ENCODE data around the gene GATAD2A. TPM values are rescaled to one million over a fixed set of nuclear protein-coding genes. Genes with fewer than 3 reads are reported as not detected.

GATAD2A gene
- polyA plus RNA-seq, 2 donors: 13.9 to 21.0 TPM

DNA sequence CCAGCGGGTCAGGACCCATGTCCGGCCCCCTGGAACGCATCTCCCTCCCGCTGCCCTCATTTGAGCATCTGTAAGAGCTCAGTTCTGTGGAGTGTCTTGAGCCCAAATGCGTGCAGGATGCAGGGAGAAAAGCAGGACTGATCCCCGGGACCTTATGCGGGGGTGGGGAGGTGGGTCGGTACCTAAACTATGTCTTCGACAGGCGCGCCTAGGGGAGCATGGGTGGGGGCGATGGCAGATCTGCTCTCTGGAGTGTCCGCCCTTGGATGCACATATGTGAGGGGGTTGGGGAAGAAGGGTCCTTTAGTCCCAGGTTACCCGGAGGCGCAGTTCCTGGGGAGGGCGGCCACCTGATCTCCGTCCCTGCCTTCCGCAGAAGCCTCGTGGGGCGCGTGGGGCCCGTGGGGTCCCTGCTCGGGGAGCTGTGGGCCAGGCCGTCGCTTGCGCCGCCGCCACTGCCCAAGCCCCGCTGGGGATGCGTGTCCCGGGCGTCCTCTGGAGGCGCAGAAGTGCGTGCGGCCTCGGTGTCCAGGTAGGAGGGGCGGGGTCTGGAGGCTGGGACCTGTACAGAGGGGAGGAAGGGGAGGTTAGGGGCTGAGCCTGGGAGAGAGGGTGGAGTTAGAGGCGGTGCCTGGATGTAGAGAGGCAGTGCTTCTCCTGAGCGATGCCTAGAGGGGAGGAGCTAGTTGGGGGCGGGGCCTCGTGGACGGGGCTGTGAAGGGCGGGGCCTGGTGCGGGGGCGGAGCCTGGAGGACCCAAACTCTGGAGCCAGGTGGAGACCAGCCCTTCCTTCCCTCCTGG lies 135.4 kb downstream of the GATAD2A start:
- Histone ChIP-seq H3K9me3 (ENCODE audit: control insufficient read depth in 2 of 2, insufficient read depth in 1 of 2, low read depth in 1 of 2, low read length in 1 of 2) (peaks cover 0 to 13% of the 10 kb centered on the region in 2 donors), H3K4me1 (ENCODE audit: control insufficient read depth in 2 of 2, insufficient read depth in 2 of 2, low read length in 1 of 2) (peaks cover 2 to 24% of the 10 kb centered on the region in 2 donors), H3K27me3 (ENCODE audit: control insufficient read depth in 1 of 2, insufficient read depth in 2 of 2, low read length in 2 of 2) (peaks cover 0 to 12% of the 10 kb centered on the region in 2 donors), H3K4me3 (ENCODE audit: low read depth in 1 of 2, low read length in 2 of 2) (no peak overlapping the region), H3K36me3 (ENCODE audit: control insufficient read depth in 2 of 2, insufficient read depth in 2 of 2, low read length in 1 of 2) (no peaks in the 10 kb centered on the region), H3K27ac (ENCODE audit: low read depth in 2 of 2, low read length in 1 of 2) (no peak overlapping the region)
- 4 to 6% methylated on average over 43 to 45 of the region's 45 CpGs for WGBS, 2 donors

DNA sequence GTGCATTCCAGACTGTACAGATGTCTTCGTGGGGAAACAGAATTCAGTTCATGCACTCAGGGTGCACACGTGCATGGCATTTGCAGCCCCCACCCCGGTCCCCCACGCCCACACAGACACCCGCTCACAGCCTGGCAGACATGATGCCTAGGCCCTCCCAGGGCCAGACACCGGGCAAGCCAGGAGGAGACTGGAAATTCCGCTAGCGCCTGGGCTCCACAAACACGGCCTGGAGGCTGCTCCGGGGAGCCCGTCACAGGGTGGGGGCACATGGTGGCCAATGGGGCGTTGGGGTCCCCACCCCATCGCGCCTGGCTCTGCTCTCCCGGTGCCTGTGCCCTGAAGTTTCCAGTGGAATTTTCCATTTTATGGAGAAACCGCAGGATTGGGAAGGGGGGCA lies 136.1 kb downstream of the GATAD2A start:
- Histone ChIP-seq H3K27me3 (ENCODE audit: control insufficient read depth in 1 of 2, insufficient read depth in 2 of 2, low read length in 2 of 2) (peaks cover 0 to 12% of the 10 kb centered on the region in 2 donors), H3K4me3 (ENCODE audit: low read depth in 1 of 2, low read length in 2 of 2) (no peak overlapping the region), H3K4me1 (ENCODE audit: control insufficient read depth in 2 of 2, insufficient read depth in 2 of 2, low read length in 1 of 2) (peaks cover 2 to 24% of the 10 kb centered on the region in 2 donors), H3K9me3 (ENCODE audit: control insufficient read depth in 2 of 2, insufficient read depth in 1 of 2, low read depth in 1 of 2, low read length in 1 of 2) (peaks cover 0 to 13% of the 10 kb centered on the region in 2 donors), H3K27ac (ENCODE audit: low read depth in 2 of 2, low read length in 1 of 2) (no peak overlapping the region), H3K36me3 (ENCODE audit: control insufficient read depth in 2 of 2, insufficient read depth in 2 of 2, low read length in 1 of 2) (no peaks in the 10 kb centered on the region)
- 64 to 81% methylated on average over 16 of the region's 16 CpGs for WGBS, 2 donors

DNA sequence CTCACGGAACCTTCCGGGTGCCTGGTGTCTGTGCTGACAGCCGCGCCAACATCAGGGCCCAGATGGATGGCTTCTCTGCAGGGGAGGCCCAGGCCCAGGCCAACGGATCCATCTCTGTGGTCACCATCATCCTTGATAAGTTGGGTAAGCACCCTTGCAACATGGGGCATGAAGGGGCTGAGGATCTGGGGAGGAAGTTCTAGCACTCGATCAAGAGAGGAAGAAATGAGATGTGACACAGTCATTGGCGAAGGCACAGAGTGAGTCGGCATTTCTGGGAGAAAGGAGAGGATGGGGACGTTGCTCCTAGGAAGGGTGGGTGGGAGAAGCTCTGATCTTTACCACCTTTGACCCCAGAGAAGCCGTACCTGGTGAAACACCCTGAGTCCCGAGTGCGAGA lies 137.0 kb downstream of the GATAD2A start:
- 85% methylated on average over 12 of the region's 12 CpGs for WGBS, 2 donors
- Histone ChIP-seq H3K27ac (ENCODE audit: low read depth in 2 of 2, low read length in 1 of 2) (no peak overlapping the region), H3K9me3 (ENCODE audit: control insufficient read depth in 2 of 2, insufficient read depth in 1 of 2, low read depth in 1 of 2, low read length in 1 of 2) (peaks cover 0 to 13% of the 10 kb centered on the region in 2 donors)

DNA sequence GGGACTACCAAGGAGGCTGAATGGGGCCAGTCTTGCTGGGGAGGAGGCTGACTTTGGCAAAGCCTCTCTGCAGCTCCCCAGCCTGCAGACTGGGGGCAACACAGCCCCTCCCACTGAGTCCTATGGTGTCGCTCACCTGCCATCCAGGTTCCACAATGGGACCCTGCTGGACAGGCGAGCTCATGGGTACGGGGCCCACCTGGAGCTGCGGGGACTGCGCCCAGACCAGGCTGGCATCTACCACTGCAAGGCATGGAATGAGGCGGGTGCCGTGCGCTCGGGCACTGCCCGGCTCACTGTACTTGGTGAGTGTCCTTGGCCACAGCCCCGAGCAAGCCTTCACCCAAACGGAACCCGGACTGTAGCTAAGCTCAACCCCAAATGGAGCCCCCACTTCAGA lies 137.6 kb downstream of the GATAD2A start:
- WGBS, 2 donors: 93 to 95% methylated on average over 13 of the region's 13 CpGs
- Histone ChIP-seq H3K27ac (ENCODE audit: low read depth in 2 of 2, low read length in 1 of 2) (no peak overlapping the region), H3K36me3 (ENCODE audit: control insufficient read depth in 2 of 2, insufficient read depth in 2 of 2, low read length in 1 of 2) (no peaks in the 10 kb centered on the region), H3K4me1 (ENCODE audit: control insufficient read depth in 2 of 2, insufficient read depth in 2 of 2, low read length in 1 of 2) (peaks cover 2 to 21% of the 10 kb centered on the region in 2 donors), H3K9me3 (ENCODE audit: control insufficient read depth in 2 of 2, insufficient read depth in 1 of 2, low read depth in 1 of 2, low read length in 1 of 2) (peaks cover 0 to 11% of the 10 kb centered on the region in 2 donors), H3K4me3 (ENCODE audit: low read depth in 1 of 2, low read length in 2 of 2) (no peak overlapping the region), H3K27me3 (ENCODE audit: control insufficient read depth in 1 of 2, insufficient read depth in 2 of 2, low read length in 2 of 2) (peaks cover 0 to 9% of the 10 kb centered on the region in 2 donors)

More for the DNA sequence above, 137.0 kb downstream of the GATAD2A start:
- Histone ChIP-seq H3K36me3 (ENCODE audit: control insufficient read depth in 2 of 2, insufficient read depth in 2 of 2, low read length in 1 of 2) (no peaks in the 10 kb centered on the region), H3K4me3 (ENCODE audit: low read depth in 1 of 2, low read length in 2 of 2) (no peak overlapping the region), H3K27me3 (ENCODE audit: control insufficient read depth in 1 of 2, insufficient read depth in 2 of 2, low read length in 2 of 2) (peaks cover 0 to 12% of the 10 kb centered on the region in 2 donors), H3K4me1 (ENCODE audit: control insufficient read depth in 2 of 2, insufficient read depth in 2 of 2, low read length in 1 of 2) (peaks cover 2 to 23% of the 10 kb centered on the region in 2 donors)

DNA sequence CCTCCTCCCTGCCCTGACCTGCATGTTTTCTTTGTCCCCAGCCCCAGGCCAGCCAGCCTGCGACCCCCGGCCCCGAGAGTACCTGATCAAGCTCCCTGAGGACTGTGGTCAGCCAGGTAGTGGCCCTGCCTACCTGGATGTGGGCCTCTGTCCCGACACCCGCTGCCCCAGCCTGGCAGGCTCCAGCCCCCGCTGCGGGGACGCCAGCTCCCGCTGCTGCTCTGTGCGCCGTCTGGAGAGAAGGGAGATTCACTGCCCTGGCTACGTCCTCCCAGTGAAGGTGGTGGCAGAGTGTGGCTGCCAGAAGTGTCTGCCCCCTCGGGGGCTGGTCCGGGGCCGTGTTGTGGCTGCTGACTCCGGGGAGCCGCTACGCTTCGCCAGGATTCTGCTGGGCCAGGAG lies 138.2 kb downstream of the GATAD2A start:
- Histone ChIP-seq H3K27ac (ENCODE audit: low read depth in 2 of 2, low read length in 1 of 2) (no peak overlapping the region), H3K9me3 (ENCODE audit: control insufficient read depth in 2 of 2, insufficient read depth in 1 of 2, low read depth in 1 of 2, low read length in 1 of 2) (peaks cover 0 to 11% of the 10 kb centered on the region in 2 donors), H3K36me3 (ENCODE audit: control insufficient read depth in 2 of 2, insufficient read depth in 2 of 2, low read length in 1 of 2) (no peaks in the 10 kb centered on the region), H3K27me3 (ENCODE audit: control insufficient read depth in 1 of 2, insufficient read depth in 2 of 2, low read length in 2 of 2) (peaks cover 0 to 6% of the 10 kb centered on the region in 2 donors), H3K4me1 (ENCODE audit: control insufficient read depth in 2 of 2, insufficient read depth in 2 of 2, low read length in 1 of 2) (peaks cover 2 to 16% of the 10 kb centered on the region in 2 donors), H3K4me3 (ENCODE audit: low read depth in 1 of 2, low read length in 2 of 2) (no peak overlapping the region)
- WGBS, 2 donors: 86 to 92% methylated on average over 18 to 19 of the region's 19 CpGs

DNA sequence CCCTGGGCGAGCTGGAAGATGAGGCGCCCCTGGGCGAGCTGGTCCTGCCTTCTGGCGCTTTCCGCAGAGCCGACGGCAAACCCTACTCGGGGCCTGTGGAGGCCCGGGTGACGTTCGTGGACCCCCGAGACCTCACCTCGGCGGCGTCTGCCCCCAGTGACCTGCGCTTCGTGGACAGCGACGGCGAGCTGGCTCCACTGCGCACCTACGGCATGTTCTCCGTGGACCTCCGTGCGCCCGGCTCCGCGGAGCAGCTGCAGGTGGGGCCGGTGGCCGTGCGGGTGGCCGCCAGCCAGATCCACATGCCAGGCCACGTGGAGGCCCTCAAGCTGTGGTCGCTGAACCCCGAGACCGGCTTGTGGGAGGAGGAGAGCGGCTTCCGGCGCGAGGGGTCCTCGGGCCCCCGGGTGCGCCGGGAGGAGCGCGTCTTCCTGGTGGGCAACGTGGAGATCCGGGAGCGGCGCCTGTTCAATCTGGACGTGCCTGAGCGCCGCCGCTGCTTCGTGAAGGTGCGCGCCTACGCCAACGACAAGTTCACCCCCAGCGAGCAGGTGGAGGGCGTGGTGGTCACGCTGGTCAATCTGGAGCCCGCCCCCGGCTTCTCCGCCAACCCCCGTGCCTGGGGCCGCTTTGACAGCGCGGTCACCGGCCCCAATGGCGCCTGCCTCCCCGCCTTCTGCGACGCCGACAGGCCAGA lies 138.9 kb downstream of the GATAD2A start:
- H3K27ac ChIP-seq (ENCODE audit: low read depth in 2 of 2, low read length in 1 of 2): no peak overlapping the region
- H3K9me3 ChIP-seq (ENCODE audit: control insufficient read depth in 2 of 2, insufficient read depth in 1 of 2, low read depth in 1 of 2, low read length in 1 of 2): peaks cover 0 to 11% of the 10 kb centered on the region in 2 donors
- no peaks in the 10 kb centered on the region for H3K36me3 ChIP-seq (ENCODE audit: control insufficient read depth in 2 of 2, insufficient read depth in 2 of 2, low read length in 1 of 2)
- peaks cover 2 to 12% of the 10 kb centered on the region in 2 donors for H3K4me1 ChIP-seq (ENCODE audit: control insufficient read depth in 2 of 2, insufficient read depth in 2 of 2, low read length in 1 of 2)
- H3K27me3 ChIP-seq (ENCODE audit: control insufficient read depth in 1 of 2, insufficient read depth in 2 of 2, low read length in 2 of 2): peaks cover 0 to 6% of the 10 kb centered on the region in 2 donors
- 88 to 92% methylated on average over 75 of the region's 75 CpGs for WGBS, 2 donors
- H3K4me3 ChIP-seq (ENCODE audit: low read depth in 1 of 2, low read length in 2 of 2): no peak overlapping the region

DNA sequence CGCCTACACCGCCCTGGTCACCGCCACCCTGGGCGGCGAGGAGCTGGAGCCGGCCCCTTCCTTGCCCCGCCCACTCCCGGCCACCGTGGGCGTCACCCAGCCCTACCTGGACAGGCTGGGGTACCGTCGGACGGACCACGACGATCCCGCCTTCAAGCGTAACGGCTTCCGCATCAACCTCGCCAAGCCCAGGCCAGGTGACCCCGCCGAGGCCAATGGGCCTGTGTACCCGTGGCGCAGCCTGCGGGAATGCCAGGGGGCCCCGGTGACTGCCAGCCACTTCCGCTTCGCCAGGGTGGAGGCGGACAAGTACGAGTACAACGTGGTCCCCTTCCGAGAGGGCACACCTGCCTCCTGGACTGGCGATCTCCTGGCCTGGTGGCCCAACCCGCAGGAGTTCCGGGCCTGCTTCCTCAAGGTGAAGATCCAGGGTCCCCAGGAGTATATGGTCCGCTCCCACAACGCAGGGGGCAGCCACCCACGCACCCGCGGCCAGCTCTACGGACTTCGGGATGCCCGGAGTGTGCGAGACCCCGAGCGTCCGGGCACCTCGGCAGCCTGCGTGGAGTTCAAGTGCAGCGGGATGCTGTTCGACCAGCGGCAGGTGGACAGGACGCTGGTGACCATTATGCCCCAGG lies 139.6 kb downstream of the GATAD2A start:
- peaks cover 2 to 11% of the 10 kb centered on the region in 2 donors for H3K4me1 ChIP-seq (ENCODE audit: control insufficient read depth in 2 of 2, insufficient read depth in 2 of 2, low read length in 1 of 2)
- peaks cover 0 to 7% of the 10 kb centered on the region in 2 donors for H3K9me3 ChIP-seq (ENCODE audit: control insufficient read depth in 2 of 2, insufficient read depth in 1 of 2, low read depth in 1 of 2, low read length in 1 of 2)
- H3K27me3 ChIP-seq (ENCODE audit: control insufficient read depth in 1 of 2, insufficient read depth in 2 of 2, low read length in 2 of 2): no peaks in the 10 kb centered on the region
- H3K4me3 ChIP-seq (ENCODE audit: low read depth in 1 of 2, low read length in 2 of 2): no peak overlapping the region
- H3K27ac ChIP-seq (ENCODE audit: low read depth in 2 of 2, low read length in 1 of 2): no peak overlapping the region
- no peaks in the 10 kb centered on the region for H3K36me3 ChIP-seq (ENCODE audit: control insufficient read depth in 2 of 2, insufficient read depth in 2 of 2, low read length in 1 of 2)
- 89 to 93% methylated on average over 53 of the region's 53 CpGs for WGBS, 2 donors

DNA sequence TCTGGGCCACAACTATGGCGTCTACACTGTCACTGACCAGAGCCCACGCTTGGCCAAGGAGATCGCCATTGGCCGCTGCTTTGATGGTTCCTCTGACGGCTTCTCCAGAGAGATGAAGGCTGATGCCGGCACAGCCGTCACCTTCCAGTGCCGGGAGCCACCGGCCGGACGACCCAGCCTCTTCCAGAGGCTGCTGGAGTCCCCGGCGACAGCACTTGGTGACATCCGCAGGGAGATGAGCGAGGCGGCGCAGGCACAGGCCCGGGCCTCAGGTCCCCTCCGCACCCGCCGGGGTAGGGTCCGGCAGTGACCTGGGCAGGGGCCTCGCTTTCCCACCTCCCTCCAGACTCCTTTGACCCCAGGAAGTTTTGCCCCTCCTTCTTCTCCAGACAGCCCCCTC lies 140.2 kb downstream of the GATAD2A start:
- WGBS, 2 donors: 92 to 93% methylated on average over 23 of the region's 23 CpGs
- peaks cover 2 to 7% of the 10 kb centered on the region in 2 donors for H3K4me1 ChIP-seq (ENCODE audit: control insufficient read depth in 2 of 2, insufficient read depth in 2 of 2, low read length in 1 of 2)
- H3K36me3 ChIP-seq (ENCODE audit: control insufficient read depth in 2 of 2, insufficient read depth in 2 of 2, low read length in 1 of 2): no peaks in the 10 kb centered on the region
- no peak overlapping the region for H3K4me3 ChIP-seq (ENCODE audit: low read depth in 1 of 2, low read length in 2 of 2)
- no peaks in the 10 kb centered on the region for H3K27me3 ChIP-seq (ENCODE audit: control insufficient read depth in 1 of 2, insufficient read depth in 2 of 2, low read length in 2 of 2)
- H3K27ac ChIP-seq (ENCODE audit: low read depth in 2 of 2, low read length in 1 of 2): no peak overlapping the region
- H3K9me3 ChIP-seq (ENCODE audit: control insufficient read depth in 2 of 2, insufficient read depth in 1 of 2, low read depth in 1 of 2, low read length in 1 of 2): peaks cover 0 to 5% of the 10 kb centered on the region in 2 donors

DNA sequence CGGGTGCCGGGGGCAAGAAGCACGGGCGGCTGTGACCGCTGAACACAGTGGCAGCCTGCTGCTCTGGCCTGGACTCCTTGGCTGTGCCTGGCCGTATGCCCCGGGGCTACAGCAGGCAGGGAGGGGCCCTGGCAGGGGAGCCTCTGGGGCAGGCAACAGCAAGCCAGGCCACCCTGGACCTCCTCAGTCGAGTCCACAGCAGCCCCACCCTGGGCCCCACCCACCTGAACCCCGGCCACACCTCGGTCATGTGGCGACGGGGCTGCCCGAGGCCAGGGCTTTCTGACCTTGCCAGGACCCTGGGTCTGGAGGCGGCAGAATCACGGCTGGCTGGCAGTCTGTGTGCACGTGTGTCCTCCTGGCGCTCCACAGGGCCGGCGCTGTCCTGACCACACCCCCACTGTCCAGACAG lies 141.3 kb downstream of the GATAD2A start:
- H3K4me3 ChIP-seq (ENCODE audit: low read depth in 1 of 2, low read length in 2 of 2): no peak overlapping the region
- peaks cover 0 to 2% of the 10 kb centered on the region in 2 donors for H3K9me3 ChIP-seq (ENCODE audit: control insufficient read depth in 2 of 2, insufficient read depth in 1 of 2, low read depth in 1 of 2, low read length in 1 of 2)
- H3K36me3 ChIP-seq (ENCODE audit: control insufficient read depth in 2 of 2, insufficient read depth in 2 of 2, low read length in 1 of 2): no peaks in the 10 kb centered on the region
- H3K27me3 ChIP-seq (ENCODE audit: control insufficient read depth in 1 of 2, insufficient read depth in 2 of 2, low read length in 2 of 2): no peaks in the 10 kb centered on the region
- 44 to 46% methylated on average over 19 of the region's 19 CpGs for WGBS, 2 donors
- H3K4me1 ChIP-seq (ENCODE audit: control insufficient read depth in 2 of 2, insufficient read depth in 2 of 2, low read length in 1 of 2): peaks cover 0 to 2% of the 10 kb centered on the region in 2 donors
- H3K27ac ChIP-seq (ENCODE audit: low read depth in 2 of 2, low read length in 1 of 2): no peak overlapping the region

All from esophagus (tissue), 2 donors.